Inflammatory macrophage (primary cell): ENCODE results near the gene TTC23.

ENCODE experiments used
- DNase-seq, 2 donors: peaks; one replicate each; pipeline ENCODE4 v3.0.0-alpha.2; 2020 to 2022

TTC23 gene

GRCh38 chr15:99134317-99134821 is 115.0 kb downstream of the TTC23 start:
- DNase-seq, result no peak

GRCh38 chr15:99132634-99133287 is 116.6 kb downstream of the TTC23 start:
- DNase-seq, result no peak

- no peak for DNase-seq
These were observed 117.3 kb downstream of the TTC23 start for GRCh38 chr15:99132122-99132521.

GRCh38 chr15:99131441-99132023 is 117.8 kb downstream of the TTC23 start:
- no peak for DNase-seq

GRCh38 chr15:99130765-99131440 is 118.5 kb downstream of the TTC23 start:
- no peak for DNase-seq

GRCh38 chr15:99130314-99130713 is 119.1 kb downstream of the TTC23 start:
- DNase-seq, result no peak

GRCh38 chr15:99129644-99130043 is 119.7 kb downstream of the TTC23 start:
- no peak for DNase-seq

GRCh38 chr15:99128411-99128810 is 121.0 kb downstream of the TTC23 start:
- no peak for DNase-seq

GRCh38 chr15:99127773-99128172 is 121.6 kb downstream of the TTC23 start:
- no peak for DNase-seq

GRCh38 chr15:99126930-99127329 is 122.5 kb downstream of the TTC23 start:
- no peak for DNase-seq

GRCh38 chr15:99126131-99126588 is 123.2 kb downstream of the TTC23 start:
- no peak for DNase-seq

- DNase-seq, result no peak
These were observed 124.1 kb downstream of the TTC23 start for GRCh38 chr15:99125061-99125891.

GRCh38 chr15:99124641-99125040 is 124.7 kb downstream of the TTC23 start:
- no peak for DNase-seq

- peak; percentile 47 to 50 for DNase-seq
These were observed 125.5 kb downstream of the TTC23 start for GRCh38 chr15:99123713-99124451.

- no peak for DNase-seq
These were observed 126.3 kb downstream of the TTC23 start for GRCh38 chr15:99122831-99123712.

- DNase-seq, result no peak
These were observed 127.5 kb downstream of the TTC23 start for GRCh38 chr15:99121691-99122410.

GRCh38 chr15:99121207-99121606 is 128.2 kb downstream of the TTC23 start:
- no peak for DNase-seq

GRCh38 chr15:99120050-99120777 is 129.2 kb downstream of the TTC23 start:
- no peak for DNase-seq

- no peak for DNase-seq
These were observed 130.4 kb downstream of the TTC23 start for GRCh38 chr15:99118801-99119546.
